Gastrocnemius medialis (tissue), 4 donors: ENCODE results near the gene SRP14. TPM values are rescaled to one million over a fixed set of nuclear protein-coding genes. Genes with fewer than 3 reads are reported as not detected.

Experiments
- ATAC-seq, 2 donors: fragments of 150-250 bp; one replicate each; pipeline ENCODE4 v1.9.1; 2016
- DNase-seq, 2 donors: peaks; one replicate each; pipeline ENCODE4 v3.0.0-alpha.2; 2019
- H3K27ac ChIP-seq, 4 donors: fragments of 200-600 bp; sonication (generic); 1 replicate in 1 of 4; 2 replicates in 3 of 4; pipeline ENCODE4 v1.5.1; 2016 to 2018; ENCODE audit warnings: mild to moderate bottlenecking in 2 of 4, moderate library complexity in 1 of 4
- H3K27me3 ChIP-seq, 3 donors: fragments of 200-600 bp; sonication (generic) in 2 of 3; 1 replicate in 1 of 3; 2 replicates in 2 of 3; pipeline versions ENCODE4 v1.5.1 to v1.6.0; 2016 to 2019; ENCODE audit warnings: mild to moderate bottlenecking in 1 of 3, moderate library complexity in 1 of 3
- H3K36me3 ChIP-seq, 2 donors: fragments of 200-600 bp; sonication (generic) in 1 of 2; one replicate each; pipeline ENCODE4 v1.5.1; 2017 to 2018
- H3K4me1 ChIP-seq, 2 donors: fragments of 200-600 bp; sonication (generic) in 1 of 2; one replicate each; pipeline ENCODE4 v1.5.1; 2016 to 2017; ENCODE audit warnings: mild to moderate bottlenecking in 2 of 2
- H3K4me3 ChIP-seq, 4 donors: fragments of 200-600 bp; sonication (generic) in 3 of 4; 1 replicate in 1 of 4; 2 replicates in 3 of 4; pipeline ENCODE4 v1.5.1; 2016 to 2019; ENCODE audit warnings: mild to moderate bottlenecking in 2 of 4
- H3K9me3 ChIP-seq, 3 donors: fragments of 200-600 bp; sonication (generic) in 2 of 3; 1 replicate in 1 of 3; 2 replicates in 2 of 3; pipeline ENCODE4 v1.5.1; 2016 to 2019
- POLR2A ChIP-seq, 2 donors: fragments of 450-650 bp; IDR thresholded peaks; one replicate each; pipeline ENCODE4 v1.6.1; 2017; ENCODE audit warnings: antibody characterized with exemption in 2 of 2, mild to moderate bottlenecking in 2 of 2, moderate library complexity in 2 of 2
- in situ Hi-C, 4 donors: fragments of 200-750 bp; cut with MboI; loops; one replicate each; pipeline versions ENCODE4 v1.15.0 to v1.8.0; 2017; ENCODE audit warnings: low sequenced_read_pairs in 4 of 4
- intact Hi-C: fragments of 100-400 bp; cut with DNase I; formaldehyde crosslinking; loops from one replicate; pipeline ENCODE4 v1.15.1; 2023; ENCODE audit warnings: low total_unique reads
- total RNA-seq, 4 donors: library from RNA; depleted of rRNA; stranded (reverse); fragments of >200 nt; gene quantifications; one replicate each; pipeline versions ENCODE4 v1.1.0 to v1.2.3, GENCODE V29; 2016
- TF ChIP-seq, protein P1 (sequence below), 5 experiments: fragments of 450-650 bp in 3 of 5; fragments of 200-600 bp in 2 of 5; sonication (generic) in 2 of 5; IDR thresholded peaks in 4 of 5; conservative IDR thresholded peaks in 1 of 5; 1 replicate in 4 of 5; 2 replicates in 1 of 5; pipeline ENCODE4 v1.5.1; 2016 to 2019; ENCODE audit warnings: antibody characterized with exemption in 5 of 5, mild to moderate bottlenecking in 3 of 5, moderate library complexity in 3 of 5

SRP14 gene
- total RNA-seq, 4 donors from 2014 or later, result 180 to 244 (median 208) TPM

- intact Hi-C loops (no loop called here), in situ Hi-C loops (loop anchor here in 1 of 4 donors (25.0 kb wide), 1 partner anchor 381 kb away; the partner anchor contains the start of gene IVD)
- peaks cover 5 to 6% of the 10 kb centered on the region in 2 donors for H3K4me1 ChIP-seq
- H3K36me3 ChIP-seq, result peaks cover 11 to 91% of the 10 kb centered on the region in 2 donors
- H3K9me3 ChIP-seq, result no peaks in the 10 kb centered on the region
- no peak for TF ChIP-seq POLR2A (IDR thresholded peaks at IDR 0.05)
- TF ChIP-seq, protein P1, sequence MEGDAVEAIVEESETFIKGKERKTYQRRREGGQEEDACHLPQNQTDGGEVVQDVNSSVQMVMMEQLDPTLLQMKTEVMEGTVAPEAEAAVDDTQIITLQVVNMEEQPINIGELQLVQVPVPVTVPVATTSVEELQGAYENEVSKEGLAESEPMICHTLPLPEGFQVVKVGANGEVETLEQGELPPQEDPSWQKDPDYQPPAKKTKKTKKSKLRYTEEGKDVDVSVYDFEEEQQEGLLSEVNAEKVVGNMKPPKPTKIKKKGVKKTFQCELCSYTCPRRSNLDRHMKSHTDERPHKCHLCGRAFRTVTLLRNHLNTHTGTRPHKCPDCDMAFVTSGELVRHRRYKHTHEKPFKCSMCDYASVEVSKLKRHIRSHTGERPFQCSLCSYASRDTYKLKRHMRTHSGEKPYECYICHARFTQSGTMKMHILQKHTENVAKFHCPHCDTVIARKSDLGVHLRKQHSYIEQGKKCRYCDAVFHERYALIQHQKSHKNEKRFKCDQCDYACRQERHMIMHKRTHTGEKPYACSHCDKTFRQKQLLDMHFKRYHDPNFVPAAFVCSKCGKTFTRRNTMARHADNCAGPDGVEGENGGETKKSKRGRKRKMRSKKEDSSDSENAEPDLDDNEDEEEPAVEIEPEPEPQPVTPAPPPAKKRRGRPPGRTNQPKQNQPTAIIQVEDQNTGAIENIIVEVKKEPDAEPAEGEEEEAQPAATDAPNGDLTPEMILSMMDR (IDR thresholded peaks at IDR 0.05 in 4 of 5, conservative IDR thresholded peaks at IDR 0.05 in 1 of 5), result no peak
- no peaks in the 10 kb centered on the region for H3K27me3 ChIP-seq
- peak overlapping the region; percentile 20 to 77 (median 62) for H3K27ac ChIP-seq
- ATAC-seq (no peak), DNase-seq (no peak)
- no peak overlapping the region for H3K4me3 ChIP-seq
Observed at GRCh38 chr15:40031300-40031699, 7.7 kb downstream of the SRP14 start.

DNA sequence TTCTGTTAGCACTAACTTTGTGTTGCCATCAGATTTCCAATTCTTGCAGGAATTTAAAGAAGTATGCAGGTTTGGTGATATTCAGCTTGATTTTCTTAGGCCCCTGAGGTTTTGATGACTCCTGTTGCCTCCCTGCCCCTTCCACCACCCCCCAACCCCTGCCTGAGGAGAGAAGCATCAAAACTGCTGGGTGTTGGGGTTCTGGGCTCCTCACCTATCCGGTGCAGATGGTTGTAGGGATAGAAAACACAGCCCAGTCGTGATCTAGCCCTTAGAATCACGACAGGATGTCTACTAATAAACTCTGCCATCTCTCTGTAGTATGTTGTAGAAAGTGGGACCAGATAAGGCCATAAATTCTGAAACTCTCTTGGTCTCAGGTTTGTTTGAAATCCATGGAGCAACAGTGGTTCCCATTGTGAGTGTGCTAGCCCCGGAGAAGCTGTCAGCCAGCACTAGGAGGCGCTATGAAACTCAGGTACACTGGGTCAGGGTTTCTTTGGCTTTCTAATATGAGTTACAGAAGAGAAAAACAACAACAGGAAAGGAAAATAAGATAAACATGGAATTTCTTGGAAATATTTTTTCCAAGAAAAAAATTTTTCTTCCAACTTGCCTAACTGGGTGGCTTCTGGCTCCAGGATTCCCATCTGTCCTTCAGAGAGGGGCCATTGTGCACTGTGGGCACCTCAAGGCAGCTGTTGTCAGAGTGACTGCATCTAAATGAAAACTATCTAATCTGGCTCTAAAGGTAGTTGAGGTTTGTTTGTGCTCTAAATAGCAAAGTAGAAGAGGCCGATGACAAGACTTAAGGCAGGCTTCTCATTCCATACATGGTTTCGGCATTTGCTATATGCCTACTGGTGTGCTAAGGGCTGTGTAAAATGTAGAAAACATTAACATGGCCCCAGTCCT lies 8.7 kb downstream of the SRP14 start:
- DNase-seq (no peak), ATAC-seq (peak in 1 of 2 donors; percentile 49)
- TF ChIP-seq, protein P1 (IDR thresholded peaks at IDR 0.05 in 4 of 5, conservative IDR thresholded peaks at IDR 0.05 in 1 of 5), result peak in 2 of 5 experiments; percentile 15 to 34
- TF ChIP-seq POLR2A (IDR thresholded peaks at IDR 0.05), result no peak
- no peak overlapping the region for H3K4me3 ChIP-seq
- H3K9me3 ChIP-seq, result no peaks in the 10 kb centered on the region
- peaks cover 5 to 6% of the 10 kb centered on the region in 2 donors for H3K4me1 ChIP-seq
- intact Hi-C loops, result no loop called here
- H3K36me3 ChIP-seq, result peaks cover 11 to 84% of the 10 kb centered on the region in 2 donors
- in situ Hi-C loops, result loop anchor here in 1 of 4 donors (25.0 kb wide), 1 partner anchor 382 kb away; the partner anchor contains the start of gene IVD
- peak overlapping the region in 3 of 4 donors; percentile 39 to 74 (median 51) for H3K27ac ChIP-seq
- H3K27me3 ChIP-seq, result no peaks in the 10 kb centered on the region

GRCh38 chr15:40028853-40029252 lies 10.1 kb downstream of the SRP14 start:
- in situ Hi-C loops (loop anchor here in 1 of 4 donors (25.0 kb wide), 1 partner anchor 383 kb away; the partner anchor contains the start of gene IVD), intact Hi-C loops (no loop called here)
- Histone ChIP-seq H3K36me3 (peaks cover 11 to 84% of the 10 kb centered on the region in 2 donors), H3K27ac (peak overlapping the region; percentile 40 to 74 (median 48)), H3K27me3 (no peaks in the 10 kb centered on the region), H3K4me3 (no peak overlapping the region), H3K9me3 (no peaks in the 10 kb centered on the region), H3K4me1 (peaks cover 5 to 6% of the 10 kb centered on the region in 2 donors)
- no peak for DNase-seq
- TF ChIP-seq, protein P1 (IDR thresholded peaks at IDR 0.05 in 4 of 5, conservative IDR thresholded peaks at IDR 0.05 in 1 of 5), result no peak
- TF ChIP-seq POLR2A (IDR thresholded peaks at IDR 0.05), result no peak
- peak in 1 of 2 donors; percentile 43 for ATAC-seq

- Histone ChIP-seq H3K36me3 (peaks cover 8 to 84% of the 10 kb centered on the region in 2 donors), H3K27ac (peak overlapping the region; percentile 40 to 74 (median 48)), H3K27me3 (no peaks in the 10 kb centered on the region), H3K9me3 (no peaks in the 10 kb centered on the region), H3K4me1 (peaks cover 5 to 6% of the 10 kb centered on the region in 2 donors), H3K4me3 (no peak overlapping the region)
- no peak for DNase-seq
- no peak for TF ChIP-seq POLR2A (IDR thresholded peaks at IDR 0.05)
- TF ChIP-seq, protein P1 (IDR thresholded peaks at IDR 0.05 in 4 of 5, conservative IDR thresholded peaks at IDR 0.05 in 1 of 5), result no peak
- intact Hi-C loops (no loop called here), in situ Hi-C loops (loop anchor here in 1 of 4 donors (25.0 kb wide), 1 partner anchor 384 kb away; the partner anchor contains the start of gene IVD)
- no peak for ATAC-seq
Observed at GRCh38 chr15:40028193-40028592, 10.8 kb downstream of the SRP14 start.
